Panc1 (cell line): ENCODE results near the gene DENND5B. TPM values are rescaled to one million over a fixed set of nuclear protein-coding genes. Genes with fewer than 3 reads are reported as not detected.

Source experiments
- ATAC-seq: fragments of 200-7000 bp; cut with Tn5 transposase; 2 replicates; pipeline ENCODE4 v1.9.1; 2020; ENCODE audit warnings: mild to moderate bottlenecking, moderate library complexity
- BruUV-seq: library from RNA; stranded (reverse); fragments of 400-500 nt; replicated peaks from 2 replicates; lab custom pipeline; 2021; lab: Mats Ljungman, UMichigan
- CTCF ChIA-PET: fragments of 300-600 bp; sonication (Branson Sonifier 250); formaldehyde crosslinking; loops from one replicate; lab custom pipeline; 2022; ENCODE audit warnings: antibody characterized with exemption; lab: Charles Lee
- POLR2A ChIA-PET: fragments of 300-600 bp; sonication (Branson Sonifier 250); formaldehyde crosslinking; loops from one replicate; lab custom pipeline; 2022; ENCODE audit warnings: antibody characterized with exemption; lab: Charles Lee
- DNase-seq: peaks from one replicate; pipeline ENCODE4 v3.0.0-alpha.2; 2010; ENCODE audit warnings: low read depth, low spot score
- H3K27ac ChIP-seq: 2 replicates; pipeline ENCODE4 v1.5.1; 2011; ENCODE audit warnings: mild to moderate bottlenecking, low read length, inconsistent platforms
- H3K27me3 ChIP-seq: fragments of 200-500 bp; sonication (Bioruptor generic); 2 replicates; pipeline ENCODE4 v1.6.0; 2014; ENCODE audit warnings: low read length, inconsistent platforms; ENCODE audit not compliant: control insufficient read depth, insufficient read depth
- H3K36me3 ChIP-seq: fragments of 200-500 bp; sonication (Bioruptor generic); 2 replicates; pipeline ENCODE4 v1.5.1; 2014; ENCODE audit warnings: inconsistent platforms, mild to moderate bottlenecking, low read length, moderate library complexity; ENCODE audit not compliant: control insufficient read depth, insufficient read depth
- H3K4me1 ChIP-seq: 2 replicates; pipeline ENCODE4 v1.5.1; 2011; ENCODE audit warnings: inconsistent platforms, mild to moderate bottlenecking, low read length, moderate library complexity; ENCODE audit not compliant: control insufficient read depth, insufficient read depth
- H3K4me3 ChIP-seq, 2 experiments: 2 replicates each; pipeline ENCODE4 v1.5.1; 2011 to 2012; ENCODE audit warnings: low read depth in 2 of 2, low read length in 2 of 2, mild to moderate bottlenecking in 2 of 2, inconsistent platforms in 1 of 2, moderate library complexity in 1 of 2
- H3K9me3 ChIP-seq: fragments of 200-500 bp; sonication (Bioruptor generic); 2 replicates; pipeline ENCODE4 v1.5.1; 2014; ENCODE audit warnings: low read depth, mild to moderate bottlenecking, inconsistent platforms, low read length, moderate library complexity; ENCODE audit not compliant: control insufficient read depth, insufficient read depth
- CTCF ChIP-seq: fragments of 450-650 bp; IDR thresholded peaks from 2 replicates; pipeline ENCODE4 v1.5.1; 2017; ENCODE audit warnings: mild to moderate bottlenecking
- POLR2AphosphoS5 ChIP-seq: IDR thresholded peaks from 2 replicates; pipeline ENCODE4 v1.6.1; 2012; ENCODE audit warnings: mild to moderate bottlenecking, low read depth, low read length, moderate library complexity
- REST ChIP-seq, 2 experiments: IDR thresholded peaks; 2 replicates each; pipeline ENCODE4 v1.6.1; 2011 to 2012; ENCODE audit warnings: low read depth in 2 of 2, control low read depth in 1 of 2, low read length in 1 of 2, mild to moderate bottlenecking in 1 of 2, moderate library complexity in 1 of 2; ENCODE audit not compliant: insufficient read depth in 1 of 2
- SIN3A ChIP-seq: IDR thresholded peaks from 2 replicates; pipeline ENCODE4 v1.6.1; 2012; ENCODE audit warnings: low read depth, mild to moderate bottlenecking, low read length, moderate library complexity, borderline replicate concordance; ENCODE audit not compliant: insufficient read depth
- TCF7L2 ChIP-seq: IDR thresholded peaks from 2 replicates; pipeline ENCODE4 v1.6.1; 2011; ENCODE audit warnings: mild to moderate bottlenecking, low read depth, low read length, inconsistent platforms
- in situ Hi-C: cut with HindIII; loops from 2 replicates; pipeline ENCODE4 v1.10.0; 2016; ENCODE audit warnings: low sequenced_read_pairs, low pct_unique_long_range_greater_than_20kb
- intact Hi-C: fragments of 100-400 bp; cut with micrococcal nuclease; formaldehyde crosslinking; loops from one replicate; pipeline ENCODE4 v1.10.0; 2022; ENCODE audit not compliant: unreplicated experiment
- total RNA-seq: library from RNA; stranded (reverse); gene quantifications from one replicate; pipeline ENCODE4 v1.2.1, GENCODE V29; 2021; ENCODE audit not compliant: unreplicated experiment

The DENND5B gene
- total RNA-seq, 1 experiment from 2014 or later, result 36.8 TPM

GRCh38 chr12:31522607-31523006 is 68.3 kb downstream of the DENND5B start:
- Histone ChIP-seq H3K9me3 (no peaks in the 10 kb centered on the region), H3K4me3 (no peak overlapping the region), H3K4me1 (peaks cover 37% of the 10 kb centered on the region), H3K27ac (no peak overlapping the region), H3K27me3 (no peaks in the 10 kb centered on the region), H3K36me3 (no peaks in the 10 kb centered on the region)
- no peak for TF ChIP-seq REST (IDR thresholded peaks at IDR 0.05; ENCODE audit: insufficient read depth in 1 of 2, low read depth in 2 of 2, low read length in 1 of 2)
- no peak for TF ChIP-seq CTCF
- no peak for TF ChIP-seq SIN3A
- no peak for TF ChIP-seq TCF7L2
- no peak for TF ChIP-seq POLR2AphosphoS5
- DNase-seq, result no peak
- intact Hi-C loops (no loop called here), in situ Hi-C loops (no loop called here)
- BruUV-seq, result no TSS peak
- POLR2A ChIA-PET, result interaction anchor here (0.5 kb wide), 1 partner anchor 51 kb away, joined by 4 read pairs; no protein-coding TSS in a partner anchor
- ATAC-seq, result no peak
- CTCF ChIA-PET, result no interaction called here

GRCh38 chr12:31521964-31522363 is 69.0 kb downstream of the DENND5B start:
- Histone ChIP-seq H3K4me3 (no peak overlapping the region), H3K9me3 (no peaks in the 10 kb centered on the region), H3K27me3 (no peaks in the 10 kb centered on the region), H3K27ac (no peak overlapping the region), H3K36me3 (no peaks in the 10 kb centered on the region), H3K4me1 (peaks cover 43% of the 10 kb centered on the region)
- POLR2A ChIA-PET, result interaction anchor here (0.5 kb wide), 1 partner anchor 52 kb away, joined by 4 read pairs; no protein-coding TSS in a partner anchor
- ATAC-seq, result no peak
- TF ChIP-seq POLR2AphosphoS5 (no peak), CTCF (no peak), SIN3A (no peak), REST (IDR thresholded peaks at IDR 0.05; ENCODE audit: insufficient read depth in 1 of 2, low read depth in 2 of 2, low read length in 1 of 2) (no peak), TCF7L2 (no peak)
- CTCF ChIA-PET, result no interaction called here
- DNase-seq, result no peak
- BruUV-seq, result no TSS peak
- in situ Hi-C loops (no loop called here), intact Hi-C loops (no loop called here)
